Glomerular visceral epithelial cell (primary cell): ENCODE results near the gene C17orf58.

ENCODE experiments used
- DNase-seq: peaks from one replicate; pipeline ENCODE4 v3.0.0-alpha.2; 2016; ENCODE audit errors: extremely low spot score

Gene C17orf58

GRCh38 chr17:67959510-67959909 is 36.8 kb downstream of the C17orf58 start:
- no peak for DNase-seq

- no peak for DNase-seq
Measured at GRCh38 chr17:67950945-67951344, 45.3 kb downstream of the C17orf58 start.

GRCh38 chr17:67947325-67947813 is 48.9 kb downstream of the C17orf58 start:
- no peak for DNase-seq

GRCh38 chr17:67946513-67946912 is 49.8 kb downstream of the C17orf58 start:
- DNase-seq, result no peak

DNA sequence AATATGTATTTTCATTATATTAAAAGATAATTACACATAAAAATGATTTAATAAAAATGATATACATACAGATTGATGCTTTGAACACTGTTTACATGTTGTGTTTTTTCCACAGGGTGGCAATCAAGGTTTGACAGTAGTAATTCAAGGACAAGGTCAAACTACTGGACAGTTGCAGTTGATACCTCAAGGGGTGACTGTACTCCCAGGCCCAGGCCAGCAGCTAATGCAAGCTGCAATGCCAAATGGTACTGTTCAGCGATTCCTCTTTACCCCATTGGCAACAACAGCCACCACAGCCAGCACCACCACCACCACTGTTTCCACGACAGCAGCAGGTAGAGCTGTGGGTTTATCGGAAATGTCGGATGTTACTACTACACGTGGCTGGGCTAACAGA is 52.2 kb downstream of the C17orf58 start:
- DNase-seq, result no peak

- no peak for DNase-seq
Measured at GRCh38 chr17:67942810-67943209, 53.5 kb downstream of the C17orf58 start.
